Measurements from ENCODE around the gene CACNG7.

CACNG7 gene

DNA sequence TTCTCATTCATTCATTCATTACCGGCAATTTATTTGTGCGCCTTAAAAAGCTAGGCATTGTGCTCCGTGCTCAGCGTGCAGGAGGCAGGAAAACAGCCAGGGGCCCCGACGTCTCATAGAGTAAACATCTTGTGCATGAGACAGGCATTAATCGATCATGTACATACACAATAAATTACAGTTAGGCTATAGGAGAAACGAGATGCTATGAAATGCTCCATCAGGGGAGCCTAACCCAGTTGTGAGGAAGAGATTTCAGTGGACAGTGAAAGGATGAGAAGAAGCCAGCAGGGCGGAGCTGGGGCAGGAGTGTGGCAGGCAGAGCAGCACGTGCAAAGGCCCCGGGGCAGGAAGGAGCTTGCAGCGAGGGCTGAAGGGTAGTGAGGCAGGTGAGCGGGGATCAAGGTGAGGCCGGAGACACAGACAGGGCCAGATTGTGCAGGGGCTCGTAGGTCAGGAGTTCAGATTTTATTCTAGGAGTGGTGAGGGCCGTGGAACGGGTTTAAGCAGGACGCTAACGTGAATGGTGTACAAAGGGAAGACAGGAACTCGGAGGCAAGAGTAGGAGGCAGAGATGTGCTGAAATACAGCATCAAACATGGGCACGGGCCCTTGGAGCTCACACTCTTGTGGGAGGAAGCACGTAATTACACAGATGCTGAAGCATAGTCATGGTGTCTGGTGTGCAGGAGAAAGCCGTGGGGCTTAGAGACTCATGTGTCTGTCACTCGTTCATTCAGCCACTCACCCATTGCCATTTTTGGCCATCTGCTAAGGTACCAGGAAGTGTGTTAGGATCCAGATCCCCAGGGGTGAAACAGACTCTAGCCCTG lies 74.6 kb downstream of the CACNG7 start:
- no peak for DNase-seq (ENCODE audit: low spot score)

DNA sequence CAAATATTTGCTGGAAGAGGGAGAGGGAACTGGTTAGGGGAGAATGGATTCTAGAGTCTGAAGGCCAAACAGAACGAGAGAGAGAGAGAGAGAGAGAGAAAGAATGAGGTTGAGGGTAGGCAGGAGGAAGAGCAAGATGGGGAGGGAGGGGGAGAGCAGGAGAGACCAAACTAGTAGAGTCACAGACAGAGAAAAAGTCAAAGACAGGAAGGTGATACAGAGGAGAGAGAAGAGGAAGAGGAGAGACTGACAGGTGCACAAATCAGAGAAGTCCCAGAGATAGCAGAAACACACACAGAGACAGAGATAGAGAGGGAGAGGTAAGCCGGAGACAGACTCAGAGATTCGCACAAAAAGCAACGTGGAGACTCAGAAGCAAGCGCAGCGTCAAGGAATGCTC lies 76.8 kb downstream of the CACNG7 start:
- no peak for DNase-seq (ENCODE audit: low spot score)

DNA sequence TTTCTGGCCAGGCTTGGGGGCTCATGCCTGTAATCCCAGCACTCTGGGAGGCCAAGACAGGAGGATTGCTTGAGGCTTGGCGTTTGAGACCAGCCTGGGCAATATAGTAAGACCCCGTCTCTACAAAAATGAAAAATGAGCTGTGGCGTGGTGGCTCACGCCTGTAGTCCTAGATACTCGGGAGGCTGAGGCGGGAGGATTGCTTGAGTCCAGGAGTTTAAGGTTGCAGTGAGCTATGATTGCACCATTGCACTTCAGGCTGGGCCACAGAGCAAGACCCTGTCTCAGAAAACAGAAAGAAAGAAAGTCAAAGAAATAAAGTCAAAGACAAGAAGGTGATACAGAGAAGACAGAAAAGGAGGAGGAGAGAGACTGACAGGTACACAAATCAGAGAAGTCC lies 79.9 kb downstream of the CACNG7 start:
- DNase-seq (ENCODE audit: low spot score): no peak

DNA sequence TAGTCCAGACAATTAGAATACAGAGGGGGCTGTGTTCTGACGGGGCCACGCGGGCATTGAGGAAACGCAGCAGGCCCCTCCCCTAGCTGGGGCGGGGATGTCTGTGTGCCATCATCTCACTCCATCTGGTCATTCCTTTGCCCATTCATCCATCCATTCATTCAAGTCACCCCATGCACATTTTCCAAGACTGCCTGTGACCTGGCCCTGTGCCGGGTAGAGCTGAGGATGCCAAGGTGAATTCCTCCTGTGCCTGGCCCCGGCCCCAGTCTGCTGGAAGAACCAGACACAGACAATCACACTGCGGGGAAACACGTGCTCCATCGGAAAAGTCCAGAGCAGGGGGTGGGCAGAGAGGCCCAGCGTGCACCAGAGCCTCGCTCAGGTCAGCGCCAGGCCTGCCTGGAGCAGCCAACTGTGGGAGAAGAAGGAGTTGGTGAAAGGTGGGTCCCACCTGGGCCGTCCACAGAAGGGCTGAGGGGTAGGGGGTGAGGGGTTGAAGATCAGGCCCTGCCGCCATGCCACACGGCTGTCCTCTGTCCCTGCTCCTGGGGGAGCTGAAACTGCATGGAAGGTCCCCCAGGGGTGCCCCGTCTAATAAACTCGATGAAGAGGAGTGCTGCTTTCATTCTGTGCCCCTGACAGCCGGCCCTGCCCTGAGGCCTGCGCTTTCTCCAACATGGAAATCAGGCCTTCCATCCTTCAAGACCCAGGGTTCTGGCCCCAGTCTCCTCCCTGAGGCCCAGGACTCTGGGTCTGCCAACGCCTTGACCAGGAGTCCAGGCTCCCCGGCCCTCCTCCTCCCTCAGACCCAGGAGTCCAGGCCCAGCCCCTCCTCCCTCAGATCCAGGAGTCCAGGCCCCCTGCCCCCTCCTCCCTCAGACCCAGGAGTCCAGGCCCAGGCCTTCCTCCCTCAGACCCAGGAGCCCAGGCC lies 80.8 kb downstream of the CACNG7 start:
- DNase-seq (ENCODE audit: low spot score): peak; percentile 35

DNA sequence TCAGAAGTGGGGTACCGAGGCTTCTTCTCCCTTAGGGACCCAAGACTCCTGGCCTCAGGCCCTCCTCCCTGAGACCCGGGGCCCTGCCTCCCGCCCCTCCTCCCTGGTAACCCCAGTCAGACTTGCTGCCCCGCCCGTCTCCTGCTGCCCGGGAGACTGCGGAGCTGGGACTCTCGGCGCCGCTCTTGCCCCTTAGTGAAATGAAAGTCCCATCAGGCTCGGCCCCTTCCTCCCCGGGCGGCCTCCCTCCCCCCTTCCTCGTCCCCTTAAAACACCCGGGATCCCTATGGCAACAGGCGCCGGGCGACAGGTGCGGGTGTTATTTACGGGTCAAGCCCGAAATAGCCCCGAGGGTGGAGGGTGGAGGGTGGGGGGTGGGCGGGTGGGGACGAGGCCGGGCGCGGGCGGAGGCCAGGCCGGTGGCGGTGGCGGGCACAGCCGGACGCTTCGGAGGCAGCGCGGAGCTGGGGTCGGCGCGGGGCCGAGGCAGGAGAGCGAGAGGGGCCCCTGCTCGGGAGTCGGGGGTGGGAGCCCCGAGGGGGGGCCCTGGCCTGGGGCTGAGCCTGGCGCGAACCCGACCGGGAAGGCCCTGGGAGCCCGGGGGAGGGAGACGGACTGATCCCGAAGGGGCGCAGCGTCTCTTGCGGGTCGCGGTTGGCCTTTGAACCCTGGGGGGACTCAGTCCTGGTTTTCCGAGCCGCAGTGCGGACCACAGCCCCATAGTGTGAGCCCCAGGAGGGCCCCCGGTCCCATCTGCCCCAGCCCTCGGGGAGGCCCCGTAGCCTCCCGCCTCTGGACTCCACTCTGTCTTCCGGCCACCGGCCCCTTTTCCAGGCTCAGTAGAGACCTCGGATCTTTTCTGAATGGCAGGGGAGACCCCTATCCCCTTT lies 82.4 kb downstream of the CACNG7 start, which contains the start of gene CACNG6:
Gene CACNG6, plus strand, starts transcription at position 414 of the 890 bp plus-strand sequence. CDS start 1,241 bp downstream, outside the sequence.
- DNase-seq (ENCODE audit: low spot score): no peak

DNA sequence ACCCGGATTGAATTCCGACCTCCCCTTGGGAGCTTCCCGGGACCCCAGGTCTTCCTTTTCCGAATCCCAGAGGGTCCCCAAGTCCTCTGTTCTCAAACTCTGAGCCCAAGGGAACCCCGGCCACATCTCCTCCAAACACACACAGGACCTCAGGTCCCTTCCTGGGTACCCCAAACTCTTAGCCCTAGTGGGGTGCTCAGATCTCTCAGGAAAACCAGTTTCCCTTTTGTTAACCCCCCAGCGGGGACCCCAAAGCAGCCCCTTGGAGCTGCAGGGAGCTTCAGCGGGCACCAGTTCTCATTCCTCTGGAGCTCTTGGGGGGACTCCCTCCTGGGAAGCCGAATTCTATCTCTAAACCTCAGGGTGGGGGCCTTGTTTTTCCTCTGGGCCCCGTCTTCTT lies 83.1 kb downstream of the CACNG7 start:
- DNase-seq (ENCODE audit: low spot score): no peak

DNA sequence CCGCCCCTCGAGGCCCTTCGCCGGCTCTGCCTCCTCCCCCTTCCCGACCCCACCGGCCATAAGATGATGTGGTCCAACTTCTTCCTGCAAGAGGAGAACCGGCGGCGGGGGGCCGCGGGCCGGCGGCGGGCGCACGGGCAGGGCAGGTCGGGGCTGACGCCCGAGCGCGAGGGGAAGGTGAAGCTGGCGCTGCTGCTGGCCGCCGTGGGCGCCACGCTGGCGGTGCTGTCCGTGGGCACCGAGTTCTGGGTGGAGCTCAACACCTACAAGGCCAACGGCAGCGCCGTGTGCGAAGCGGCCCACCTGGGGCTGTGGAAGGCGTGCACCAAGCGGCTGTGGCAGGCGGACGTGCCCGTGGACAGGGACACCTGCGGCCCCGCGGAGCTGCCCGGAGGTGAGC lies 83.7 kb downstream of the CACNG7 start:
- no peak for DNase-seq (ENCODE audit: low spot score)

DNA sequence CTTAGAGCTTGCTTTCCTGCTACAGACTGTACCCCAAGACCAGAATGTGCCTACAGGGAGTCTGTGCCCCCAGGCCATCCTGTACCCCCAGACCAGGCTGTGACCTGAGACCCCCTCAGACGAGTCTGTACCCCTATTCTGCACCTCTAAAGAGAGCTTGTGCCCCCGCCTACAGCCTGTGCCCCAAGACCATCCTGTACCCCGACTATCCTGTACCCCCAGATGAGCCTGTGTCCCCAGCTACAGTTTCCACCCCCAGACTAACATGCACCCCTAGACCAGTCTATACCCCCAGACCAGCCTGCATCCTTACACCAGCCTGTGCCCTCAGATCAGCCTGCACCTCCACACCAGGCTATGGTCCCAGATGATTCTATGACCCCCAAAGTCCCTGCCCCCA lies 84.4 kb downstream of the CACNG7 start:
- no peak for DNase-seq (ENCODE audit: low spot score)
